ENCODE data around the gene KIAA1671. TPM values are rescaled to one million over a fixed set of nuclear protein-coding genes. Genes with fewer than 3 reads are reported as not detected.

The KIAA1671 gene
- polyA plus RNA-seq, 1 donor from 2014 or later: 3.0 TPM

DNA sequence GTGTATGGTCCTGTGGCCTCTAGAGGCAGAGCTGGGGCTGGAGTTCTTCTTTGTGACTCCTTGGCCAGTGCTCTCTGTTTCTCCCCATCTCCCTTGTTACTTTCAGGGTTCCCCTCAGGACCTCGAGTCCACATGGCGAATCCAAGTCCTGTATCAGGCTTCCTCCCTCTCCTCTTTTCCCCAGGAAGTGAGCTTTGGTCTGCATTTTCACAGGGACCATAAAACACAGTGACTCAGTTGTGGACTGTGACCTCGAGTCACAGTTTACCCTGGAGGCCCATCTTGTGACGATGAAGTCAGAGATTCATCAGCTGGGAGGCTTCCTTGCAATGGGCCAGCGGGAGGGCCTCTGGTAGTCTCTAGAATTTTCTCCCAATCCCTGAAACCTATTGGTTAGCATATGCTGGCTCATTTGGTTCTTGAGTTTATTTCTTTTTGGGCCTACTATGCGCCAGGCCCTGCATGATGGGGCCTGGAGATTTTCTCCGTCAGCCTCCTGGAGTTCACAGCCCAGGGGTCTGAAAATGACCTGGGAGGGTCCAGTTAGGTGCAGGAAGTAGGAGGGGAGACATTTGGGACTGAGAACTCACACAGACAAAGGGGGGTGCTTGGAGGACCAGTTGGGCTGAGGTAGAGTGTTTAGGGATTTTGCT is 100.8 kb downstream of the KIAA1671 start:
- H3K9me2 ChIP-seq (ENCODE audit: insufficient read depth, low read length): no peaks in the 10 kb centered on the region
- no peak overlapping the region for H3K9ac ChIP-seq (ENCODE audit: low read length)
- no peak overlapping the region for H2AFZ ChIP-seq (ENCODE audit: low read depth, low read length)
- H3K27ac ChIP-seq (ENCODE audit: low read length): no peak overlapping the region
- H3K4me3 ChIP-seq (ENCODE audit: low read length): no peak overlapping the region
- no peaks in the 10 kb centered on the region for H3F3A ChIP-seq (ENCODE audit: insufficient read depth, low read length, poor library complexity, severe bottlenecking)
- no peaks in the 10 kb centered on the region for H4K20me1 ChIP-seq (ENCODE audit: insufficient read depth)
- no peaks in the 10 kb centered on the region for H3K79me2 ChIP-seq (replicated peaks; ENCODE audit: insufficient read depth, low read length)
- no peaks in the 10 kb centered on the region for H3K36me3 ChIP-seq (ENCODE audit: insufficient read depth, low read length)
- no peak overlapping the region for H3K4me2 ChIP-seq (ENCODE audit: low read length)
- H3K9me3 ChIP-seq (ENCODE audit: low read length): no peaks in the 10 kb centered on the region
- H3K27me3 ChIP-seq (ENCODE audit: insufficient read depth, low read depth, low read length): no peaks in the 10 kb centered on the region
- TF ChIP-seq SMC3 (conservative IDR thresholded peaks at IDR 0.05; ENCODE audit: poor library complexity) (no peak), RAD21 (conservative IDR thresholded peaks at IDR 0.05) (no peak), EZH2 (IDR thresholded peaks at IDR 0.05; ENCODE audit: borderline replicate concordance, insufficient read depth, low read length, poor library complexity, severe bottlenecking) (no peak), REST (IDR thresholded peaks at IDR 0.05; ENCODE audit: borderline replicate concordance) (no peak), MXI1 (conservative IDR thresholded peaks at IDR 0.05; ENCODE audit: poor library complexity, severe bottlenecking) (no peak), TAF1 (IDR thresholded peaks at IDR 0.05; ENCODE audit: low read depth) (no peak), EP300 (conservative IDR thresholded peaks at IDR 0.05; ENCODE audit: poor library complexity, severe bottlenecking) (no peak), POLR2AphosphoS5 (IDR thresholded peaks at IDR 0.05) (no peak)
- TF ChIP-seq, protein P1, sequence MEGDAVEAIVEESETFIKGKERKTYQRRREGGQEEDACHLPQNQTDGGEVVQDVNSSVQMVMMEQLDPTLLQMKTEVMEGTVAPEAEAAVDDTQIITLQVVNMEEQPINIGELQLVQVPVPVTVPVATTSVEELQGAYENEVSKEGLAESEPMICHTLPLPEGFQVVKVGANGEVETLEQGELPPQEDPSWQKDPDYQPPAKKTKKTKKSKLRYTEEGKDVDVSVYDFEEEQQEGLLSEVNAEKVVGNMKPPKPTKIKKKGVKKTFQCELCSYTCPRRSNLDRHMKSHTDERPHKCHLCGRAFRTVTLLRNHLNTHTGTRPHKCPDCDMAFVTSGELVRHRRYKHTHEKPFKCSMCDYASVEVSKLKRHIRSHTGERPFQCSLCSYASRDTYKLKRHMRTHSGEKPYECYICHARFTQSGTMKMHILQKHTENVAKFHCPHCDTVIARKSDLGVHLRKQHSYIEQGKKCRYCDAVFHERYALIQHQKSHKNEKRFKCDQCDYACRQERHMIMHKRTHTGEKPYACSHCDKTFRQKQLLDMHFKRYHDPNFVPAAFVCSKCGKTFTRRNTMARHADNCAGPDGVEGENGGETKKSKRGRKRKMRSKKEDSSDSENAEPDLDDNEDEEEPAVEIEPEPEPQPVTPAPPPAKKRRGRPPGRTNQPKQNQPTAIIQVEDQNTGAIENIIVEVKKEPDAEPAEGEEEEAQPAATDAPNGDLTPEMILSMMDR (IDR thresholded peaks at IDR 0.05; ENCODE audit: poor library complexity, severe bottlenecking): no peak

GRCh38 chr22:25054943-25055511 is 102.5 kb downstream of the KIAA1671 start:
- no peak overlapping the region for H2AFZ ChIP-seq (ENCODE audit: low read depth, low read length)
- no peaks in the 10 kb centered on the region for H3K36me3 ChIP-seq (ENCODE audit: insufficient read depth, low read length)
- H3K27ac ChIP-seq (ENCODE audit: low read length): no peak overlapping the region
- H3K4me2 ChIP-seq (ENCODE audit: low read length): no peak overlapping the region
- H3F3A ChIP-seq (ENCODE audit: insufficient read depth, low read length, poor library complexity, severe bottlenecking): no peaks in the 10 kb centered on the region
- H3K4me3 ChIP-seq (ENCODE audit: low read length): no peak overlapping the region
- H3K9ac ChIP-seq (ENCODE audit: low read length): no peak overlapping the region
- TF ChIP-seq REST (IDR thresholded peaks at IDR 0.05; ENCODE audit: borderline replicate concordance): no peak
- TF ChIP-seq SMC3 (conservative IDR thresholded peaks at IDR 0.05; ENCODE audit: poor library complexity): no peak
- no peak for TF ChIP-seq RAD21 (conservative IDR thresholded peaks at IDR 0.05)
- no peak for TF ChIP-seq TAF1 (IDR thresholded peaks at IDR 0.05; ENCODE audit: low read depth)
- TF ChIP-seq, protein P1 (IDR thresholded peaks at IDR 0.05; ENCODE audit: poor library complexity, severe bottlenecking): no peak
- no peak for TF ChIP-seq EP300 (conservative IDR thresholded peaks at IDR 0.05; ENCODE audit: poor library complexity, severe bottlenecking)
- TF ChIP-seq POLR2AphosphoS5 (IDR thresholded peaks at IDR 0.05): no peak
- no peak for TF ChIP-seq EZH2 (IDR thresholded peaks at IDR 0.05; ENCODE audit: borderline replicate concordance, insufficient read depth, low read length, poor library complexity, severe bottlenecking)
- no peak for TF ChIP-seq MXI1 (conservative IDR thresholded peaks at IDR 0.05; ENCODE audit: poor library complexity, severe bottlenecking)
- H3K9me3 ChIP-seq (ENCODE audit: low read length): no peaks in the 10 kb centered on the region
- H3K9me2 ChIP-seq (ENCODE audit: insufficient read depth, low read length): no peaks in the 10 kb centered on the region
- no peaks in the 10 kb centered on the region for H4K20me1 ChIP-seq (ENCODE audit: insufficient read depth)
- no peaks in the 10 kb centered on the region for H3K27me3 ChIP-seq (ENCODE audit: insufficient read depth, low read depth, low read length)
- no peaks in the 10 kb centered on the region for H3K79me2 ChIP-seq (replicated peaks; ENCODE audit: insufficient read depth, low read length)
